Skin epidermis (tissue), 12 donors: Measurements from ENCODE around the gene TTC19.
"Not testable (repeated sequence)": the region's sequence is repeated elsewhere in the genome, so short reads cannot be mapped to it uniquely, and the experiment has no call there.

Experiments used
- H3K27ac ChIP-seq, 21 experiments: fragments of 200-600 bp; sonication (generic) in 11 of 21; one replicate each; pipeline ENCODE4 v1.5.0; 2020; ENCODE audit warnings: mild to moderate bottlenecking in 3 of 21, inconsistent platforms in 2 of 21, moderate library complexity in 2 of 21
- H3K4me3 ChIP-seq, 7 experiments: fragments of 200-600 bp; sonication (generic) in 2 of 7; one replicate each; pipeline ENCODE4 v1.5.0; 2020; ENCODE audit warnings: inconsistent platforms in 2 of 7, mild to moderate bottlenecking in 2 of 7, moderate library complexity in 1 of 7

TTC19 gene

DNA sequence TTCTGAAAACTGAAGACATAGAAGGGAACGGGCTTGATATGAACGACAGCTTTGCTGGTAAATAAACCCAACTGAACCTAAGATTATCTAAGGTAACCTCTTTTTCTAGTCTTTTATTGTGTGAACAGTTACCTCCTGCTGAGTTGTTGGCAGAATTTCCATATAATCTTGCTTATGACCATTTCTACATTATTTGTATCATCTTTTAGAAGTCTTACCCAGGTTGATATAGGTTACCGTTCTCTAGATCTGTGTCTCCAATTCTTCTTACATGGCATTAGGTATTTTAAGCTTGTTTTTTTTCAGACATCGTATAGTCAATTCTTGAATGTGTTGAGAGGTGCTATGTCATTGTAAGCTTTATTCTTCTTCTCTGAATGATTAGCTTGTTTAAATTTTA is 24.3 kb downstream of the TTC19 start:
- no peak overlapping the region for H3K4me3 ChIP-seq
- H3K27ac ChIP-seq = no peak overlapping the region

DNA sequence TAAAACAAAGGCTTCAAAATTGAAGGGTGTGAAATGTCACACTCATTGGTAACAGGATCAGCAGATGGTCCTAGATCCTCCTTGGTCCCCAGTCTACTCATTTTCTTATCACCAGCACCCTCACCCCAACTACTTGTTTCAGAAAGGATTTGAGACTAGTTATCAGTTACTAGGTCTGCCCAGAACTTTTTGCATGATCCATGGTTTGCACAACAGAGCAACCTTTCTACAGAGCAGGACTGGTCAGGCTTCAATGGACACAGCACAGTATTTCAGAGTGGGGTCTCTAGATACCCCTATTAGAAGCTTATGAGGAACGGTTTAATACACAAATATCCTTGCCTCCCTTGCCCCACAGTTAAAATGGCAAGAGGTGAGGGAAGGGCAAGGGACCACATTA is 25.6 kb downstream of the TTC19 start:
- no peak overlapping the region for H3K4me3 ChIP-seq

DNA sequence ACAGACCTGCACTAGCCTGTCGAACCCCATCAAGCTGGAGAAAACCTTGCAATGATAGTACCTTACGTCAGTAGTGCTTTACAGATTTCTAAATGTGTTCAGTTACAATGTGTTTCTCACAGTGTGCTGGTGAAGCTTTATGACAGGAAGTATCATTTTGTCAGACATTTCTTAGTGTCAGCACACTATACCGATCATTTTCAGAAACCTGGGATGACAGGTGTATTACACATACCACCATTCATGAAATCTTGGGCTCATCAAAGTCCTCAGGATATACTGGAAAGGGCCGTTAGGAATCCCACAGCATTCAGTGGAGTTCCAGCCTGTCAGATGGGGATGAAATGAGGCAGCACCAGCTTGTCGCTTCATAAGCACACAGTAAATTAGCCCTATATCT is 27.3 kb downstream of the TTC19 start:
- H3K27ac ChIP-seq = peak overlapping the region in 2 of 21 experiments; percentile 28 to 63
- no peak overlapping the region for H3K4me3 ChIP-seq

More for the DNA sequence above, 25.6 kb downstream of the TTC19 start:
- H3K27ac ChIP-seq = no peak overlapping the region

DNA sequence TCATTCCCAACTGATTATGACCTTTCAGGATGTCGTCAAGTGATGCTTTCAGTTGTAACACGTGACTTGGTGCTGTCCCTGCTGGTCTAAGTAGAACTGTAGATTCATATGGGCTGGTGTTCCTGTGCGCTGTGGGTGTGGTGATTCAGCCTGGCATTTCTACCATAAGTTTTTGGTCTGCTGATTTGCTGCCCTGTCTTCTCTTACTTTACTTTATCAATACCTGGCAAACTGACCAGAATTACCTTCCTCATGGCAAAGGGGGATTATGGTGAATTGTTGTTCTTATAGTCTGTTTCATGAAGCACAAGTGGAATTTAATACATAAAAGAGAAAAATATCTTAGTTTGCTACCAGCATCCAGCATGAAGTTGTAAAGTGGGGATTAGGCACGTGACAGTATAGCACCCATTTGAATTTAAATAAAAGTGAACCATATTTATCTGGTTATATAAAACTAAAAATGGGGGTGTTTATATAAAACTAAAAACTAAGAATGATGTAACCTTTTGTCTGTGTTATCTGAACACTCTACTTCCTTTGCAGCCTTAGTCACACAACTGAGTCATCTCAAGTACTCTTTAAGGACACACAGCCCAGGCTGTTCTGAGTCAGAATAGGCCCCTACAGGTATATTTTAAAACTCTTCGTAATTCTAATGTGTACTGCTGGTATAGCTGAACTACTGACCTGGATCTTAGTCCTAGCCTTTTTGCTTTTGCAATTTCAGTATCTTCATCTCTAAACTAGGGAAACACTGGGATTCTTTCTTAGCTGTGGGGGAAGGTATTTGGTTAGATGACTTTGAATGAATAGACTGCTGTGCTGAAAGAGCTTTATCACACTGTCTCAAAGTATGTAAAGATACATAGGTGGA is 28.3 kb downstream of the TTC19 start:
- peak overlapping the region in 11 of 21 experiments; percentile 8 to 67 (median 28) for H3K27ac ChIP-seq
- no peak overlapping the region for H3K4me3 ChIP-seq

DNA sequence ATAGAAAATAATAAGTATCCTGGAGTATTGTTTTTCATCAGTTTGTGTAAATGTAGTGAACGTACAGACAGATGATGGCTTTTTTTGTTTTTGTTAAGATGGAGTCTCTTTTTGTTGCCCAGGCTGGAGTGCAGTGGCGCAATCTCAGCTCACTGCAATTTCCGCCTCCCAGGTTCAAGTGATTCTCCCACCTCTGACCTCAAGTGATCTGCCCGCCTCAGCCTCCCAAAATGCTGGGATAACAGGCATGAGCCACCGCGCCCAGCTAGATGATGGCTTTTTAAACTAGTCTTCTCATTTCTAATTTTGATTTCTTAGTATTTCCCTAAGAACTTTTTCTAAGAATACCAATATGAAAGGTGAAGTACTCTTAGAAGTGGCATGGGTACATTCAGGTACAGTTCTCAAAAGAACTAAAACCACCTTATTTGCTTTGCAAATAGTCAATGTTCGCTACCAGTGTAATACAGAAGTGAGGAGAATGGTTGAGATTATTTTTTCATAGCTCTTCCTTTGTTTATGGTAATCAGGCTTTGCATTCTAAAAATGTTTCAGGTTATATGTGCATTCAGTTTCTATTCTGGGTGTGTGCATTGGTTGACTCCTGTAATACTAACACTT is 34.2 kb downstream of the TTC19 start:
- Histone ChIP-seq H3K4me3 (no peak overlapping the region), H3K27ac (no peak overlapping the region)

DNA sequence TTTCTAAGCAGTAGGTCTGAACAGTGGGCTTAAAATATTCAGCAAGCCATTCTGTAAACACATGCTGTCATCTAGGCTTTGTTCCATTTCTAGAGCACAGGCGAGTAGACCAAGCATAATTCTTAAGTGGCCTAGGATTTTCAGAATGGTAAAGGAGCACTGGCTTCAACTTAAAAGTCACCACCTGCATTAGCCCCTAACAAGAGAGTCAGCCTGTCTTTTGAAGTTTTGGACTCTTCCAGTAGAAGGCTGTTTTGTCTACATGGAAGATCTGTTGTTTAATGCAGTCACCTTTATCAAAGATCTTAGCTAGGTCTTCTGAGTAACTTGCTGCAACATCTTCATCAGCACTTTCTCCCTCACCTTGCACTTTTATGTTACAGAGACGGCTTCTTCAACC is 36.6 kb downstream of the TTC19 start:
- Histone ChIP-seq H3K4me3 (no peak overlapping the region), H3K27ac (no peak overlapping the region)

DNA sequence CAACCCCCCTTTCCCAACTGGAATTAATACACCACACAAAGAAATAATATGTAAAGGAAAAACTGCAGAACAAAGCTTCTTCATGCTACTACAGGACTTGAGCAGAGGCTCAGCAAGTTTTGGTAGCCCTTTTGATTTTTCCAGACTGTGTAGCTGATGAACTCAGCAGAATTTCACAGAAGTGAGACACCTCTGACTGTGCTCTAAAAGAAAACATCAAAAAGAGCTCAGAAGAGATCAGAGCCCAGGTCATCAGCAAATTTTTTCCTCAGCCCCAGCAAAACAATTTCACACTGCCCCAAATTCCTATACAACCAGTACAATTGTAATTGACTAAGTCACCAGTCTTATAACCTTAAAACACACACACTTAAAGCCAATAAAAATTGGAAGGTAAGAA is 38.0 kb downstream of the TTC19 start:
- Histone ChIP-seq H3K4me3 (no peak overlapping the region), H3K27ac (peak overlapping the region in 1 of 21 experiments; percentile 21)

DNA sequence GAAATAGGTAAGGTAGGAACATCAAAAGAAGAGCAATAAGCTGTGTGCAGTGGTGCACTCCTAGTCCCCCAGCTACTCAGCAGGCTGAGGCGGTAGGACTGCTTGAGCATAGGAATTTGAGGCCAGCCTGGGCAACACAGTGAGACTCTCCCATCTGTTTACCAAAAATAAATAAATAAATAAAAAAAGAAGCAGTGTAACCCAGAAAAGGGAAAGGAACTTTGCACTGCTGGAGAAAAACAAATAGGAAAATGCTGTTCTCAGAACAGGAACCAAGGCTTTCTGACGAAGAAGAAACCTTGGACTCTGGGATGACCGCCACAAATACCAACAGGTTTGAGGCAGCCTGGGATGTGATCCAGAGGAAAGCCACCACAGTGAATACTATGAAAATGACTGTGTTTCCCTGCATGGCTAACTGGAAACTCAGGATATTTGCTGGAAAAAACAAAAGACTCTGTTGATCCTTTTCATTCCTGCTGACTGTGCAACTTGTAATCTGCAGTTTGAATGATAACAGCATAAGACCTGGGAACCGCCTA is 41.2 kb downstream of the TTC19 start:
- H3K27ac ChIP-seq = no peak overlapping the region

DNA sequence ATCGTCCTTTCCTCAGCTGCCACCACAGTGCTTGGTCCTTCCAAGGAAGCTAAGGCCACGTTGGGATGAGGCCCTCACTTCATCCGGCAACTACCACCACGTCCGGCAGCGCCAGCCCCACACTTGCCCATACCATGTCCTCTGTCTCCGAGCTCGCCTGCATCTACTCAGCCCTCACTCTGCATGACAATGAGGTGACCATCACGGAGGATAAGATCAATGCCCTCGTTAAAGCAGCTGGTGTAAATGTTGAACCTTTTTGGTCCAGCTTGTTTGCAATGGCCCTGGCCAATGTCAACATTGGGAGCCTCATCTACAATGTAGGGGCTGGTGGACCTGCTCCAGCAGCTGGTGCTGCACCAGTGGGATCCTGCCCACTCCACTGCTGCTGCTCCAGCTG is 44.9 kb downstream of the TTC19 start:
- no peak overlapping the region for H3K4me3 ChIP-seq

More for the DNA sequence above, 41.2 kb downstream of the TTC19 start:
- H3K4me3 ChIP-seq = no peak overlapping the region

DNA sequence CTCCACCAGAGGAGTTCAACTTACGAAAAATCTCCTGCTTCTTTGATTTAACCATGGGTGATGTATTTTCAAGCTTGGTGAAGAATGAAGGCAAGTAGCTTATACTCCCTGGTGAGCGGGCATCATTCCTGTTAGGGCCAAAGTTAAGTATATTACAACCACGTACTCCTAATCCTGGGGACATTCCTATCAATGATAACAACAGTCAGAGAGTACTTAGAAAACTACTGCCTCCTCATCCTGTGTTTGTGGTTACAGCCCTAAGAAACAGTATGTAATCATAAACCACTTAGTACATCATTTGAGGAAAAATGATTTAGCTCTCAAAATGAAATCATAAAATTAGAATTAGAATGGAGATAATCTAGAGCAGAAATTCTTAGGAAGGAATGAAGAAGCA is 47.3 kb downstream of the TTC19 start:
- H3K4me3 ChIP-seq = no peak overlapping the region

More for the DNA sequence above, 44.9 kb downstream of the TTC19 start:
- no peak overlapping the region for H3K27ac ChIP-seq

DNA sequence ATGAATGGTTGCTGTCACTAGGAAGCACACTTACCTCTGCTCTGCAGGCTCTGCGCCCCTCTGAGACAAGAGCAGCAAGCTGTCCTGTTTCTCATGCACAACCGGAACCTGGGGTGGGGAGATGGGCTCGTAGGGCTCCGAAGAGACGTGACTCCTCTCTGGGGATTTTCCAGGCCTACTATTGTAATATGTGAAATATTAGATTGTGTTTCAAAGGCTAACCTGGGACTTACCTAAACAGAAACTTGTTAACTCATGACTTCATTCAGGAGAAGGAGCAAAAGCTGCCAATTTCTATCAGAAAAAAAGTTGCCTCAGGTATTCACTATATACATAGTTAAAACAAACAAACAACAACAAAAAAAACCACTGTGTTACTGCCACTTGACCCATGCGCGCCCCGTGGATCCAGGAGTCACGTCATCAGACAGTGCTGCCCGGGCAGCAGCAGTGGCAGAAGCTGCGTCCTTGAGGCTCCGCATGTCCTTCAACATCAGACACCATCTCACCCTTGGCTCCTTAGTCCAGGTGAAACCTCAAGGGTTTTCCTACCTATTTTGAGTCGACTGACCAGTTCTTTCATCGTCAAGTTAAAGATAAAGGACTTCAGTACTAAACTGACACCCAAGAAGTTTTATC is 49.3 kb downstream of the TTC19 start:
- Histone ChIP-seq H3K4me3 (no peak overlapping the region), H3K27ac (no peak overlapping the region)

More for the DNA sequence above, 47.3 kb downstream of the TTC19 start:
- no peak overlapping the region for H3K27ac ChIP-seq

DNA sequence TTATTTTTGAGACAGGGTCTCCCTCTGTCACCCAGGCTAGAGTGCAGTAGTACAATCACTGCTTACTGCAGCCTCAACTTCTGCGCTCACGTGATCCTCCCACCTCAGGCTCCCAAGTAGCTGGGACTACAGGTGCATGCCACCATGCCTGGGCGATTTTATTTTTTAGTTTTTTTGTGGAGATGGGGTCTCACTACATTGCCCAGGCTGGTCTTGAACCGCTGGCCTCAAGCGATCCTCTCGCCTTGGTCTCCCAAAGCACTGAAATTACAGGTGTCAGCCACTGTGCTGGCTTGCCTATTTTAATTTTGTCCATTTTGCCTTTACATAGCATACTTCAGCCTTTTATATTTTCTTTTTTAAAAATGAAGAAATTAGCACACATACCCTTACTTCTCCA is 51.2 kb downstream of the TTC19 start:
- Histone ChIP-seq H3K4me3 (no peak overlapping the region), H3K27ac (no peak overlapping the region)

DNA sequence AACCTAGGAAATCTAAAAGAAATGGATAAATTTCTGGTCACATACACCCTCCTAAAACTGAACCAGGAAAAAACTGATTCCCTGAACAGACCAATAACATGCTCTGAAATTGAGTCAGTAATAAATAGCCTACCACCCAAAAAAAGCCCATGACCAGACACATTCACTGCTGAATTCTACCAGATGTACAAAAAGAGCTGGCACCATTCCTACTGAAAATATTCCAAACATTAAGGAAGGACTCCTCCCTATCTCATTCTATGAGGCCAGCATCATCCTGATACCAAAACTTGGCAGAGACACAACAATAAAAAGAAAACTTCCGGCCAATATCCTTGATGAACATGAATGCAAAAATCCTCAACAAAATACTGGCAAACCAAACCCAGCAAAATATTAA is 52.9 kb downstream of the TTC19 start:
- H3K27ac ChIP-seq = no peak overlapping the region
- H3K4me3 ChIP-seq = no peak overlapping the region

DNA sequence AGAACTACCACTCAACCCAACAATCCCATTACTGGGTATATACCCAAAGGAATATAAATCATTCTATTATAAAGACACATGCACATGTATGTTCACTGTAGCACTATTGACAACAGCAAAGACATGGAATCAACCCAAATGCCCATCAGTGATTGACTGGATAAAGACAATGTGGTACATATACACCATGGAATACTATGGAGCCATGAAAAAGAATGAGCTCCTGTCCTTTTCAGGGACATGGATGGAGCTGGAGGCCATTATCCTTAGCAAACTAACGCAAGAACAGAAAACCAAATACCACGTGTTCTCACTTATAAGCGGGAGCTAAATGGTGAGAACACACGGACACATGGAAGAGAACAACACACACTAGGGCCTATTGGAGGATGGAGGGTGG is 55.5 kb downstream of the TTC19 start:
- not testable (repeated sequence) for H3K4me3 ChIP-seq

DNA sequence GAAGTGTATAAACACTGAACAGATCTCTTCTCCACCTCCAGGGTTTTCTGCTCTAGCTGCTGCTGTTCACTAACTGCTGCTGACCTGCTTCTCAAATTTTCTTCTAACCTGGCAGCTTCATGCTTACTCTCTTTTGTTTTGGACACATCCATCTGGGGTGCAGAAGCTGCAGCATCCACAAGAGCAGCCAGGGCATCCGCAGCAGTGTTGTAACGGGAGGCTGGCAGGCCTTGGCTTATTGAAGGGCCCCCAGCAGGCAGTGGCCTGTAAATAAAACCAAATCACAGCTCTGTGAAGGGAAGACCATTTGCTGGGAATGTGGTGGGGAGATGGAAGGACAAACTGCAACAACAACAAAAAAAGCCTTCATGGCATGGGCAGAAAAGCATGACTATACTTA is 62.0 kb downstream of the TTC19 start:
- no peak overlapping the region for H3K27ac ChIP-seq
- H3K4me3 ChIP-seq = no peak overlapping the region

More for the DNA sequence above, 55.5 kb downstream of the TTC19 start:
- not testable (repeated sequence) for H3K27ac ChIP-seq

DNA sequence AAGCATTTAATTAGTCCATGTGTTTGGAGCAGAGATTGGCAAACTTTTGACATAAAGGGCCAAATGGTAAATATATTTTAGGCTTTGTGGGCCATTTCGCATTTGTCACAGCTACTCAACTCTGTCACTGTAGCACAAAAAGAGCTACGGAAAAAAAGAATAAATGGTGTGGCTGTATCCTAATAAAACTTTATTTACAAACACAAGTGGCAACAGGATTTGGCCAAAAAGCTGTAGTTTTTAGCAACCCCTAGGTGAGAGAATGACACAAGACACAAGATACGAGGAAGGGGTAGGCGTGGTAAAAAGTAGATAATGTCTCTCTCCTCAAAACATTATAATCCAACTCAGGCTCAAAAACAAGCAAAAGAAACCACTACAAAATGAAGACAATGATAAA is 66.5 kb downstream of the TTC19 start:
- Histone ChIP-seq H3K4me3 (no peak overlapping the region), H3K27ac (no peak overlapping the region)

DNA sequence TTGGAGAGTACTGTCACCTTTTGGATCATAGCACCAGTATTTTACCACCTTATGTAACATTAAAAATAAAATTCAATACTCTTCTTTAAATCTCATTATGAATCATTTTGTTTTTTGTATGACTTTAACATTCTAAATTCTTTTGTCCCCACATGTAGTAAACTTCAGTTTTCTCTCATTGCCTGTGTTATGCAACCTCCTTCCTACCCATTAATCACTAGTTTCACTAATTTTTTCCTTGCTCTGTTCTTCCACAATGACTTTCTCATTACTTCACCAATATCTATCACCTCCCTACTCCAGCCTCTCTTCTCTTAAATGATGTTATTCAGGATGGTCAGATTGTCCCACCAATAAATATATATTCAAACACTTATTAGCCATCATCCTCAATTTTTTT is 68.7 kb downstream of the TTC19 start:
- H3K27ac ChIP-seq = no peak overlapping the region
- no peak overlapping the region for H3K4me3 ChIP-seq

DNA sequence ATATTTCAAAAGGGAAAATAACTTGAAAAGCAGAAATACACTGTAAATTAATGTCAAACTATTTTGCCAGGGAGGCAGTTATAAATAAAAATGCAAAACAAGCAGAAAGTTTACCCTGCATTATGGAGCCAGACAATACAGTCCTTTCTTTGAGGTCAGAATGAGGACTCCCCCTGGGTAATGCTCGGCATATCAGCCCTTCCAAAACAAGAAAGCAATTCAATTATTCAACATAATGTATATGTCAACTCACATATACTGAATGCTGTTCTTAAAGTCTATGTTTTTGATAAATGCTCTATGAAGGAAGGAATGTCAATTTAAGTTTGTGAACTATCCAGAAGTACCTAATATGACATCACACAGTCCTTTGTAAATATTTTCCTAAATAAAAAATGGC is 72.4 kb downstream of the TTC19 start:
- Histone ChIP-seq H3K27ac (no peak overlapping the region), H3K4me3 (no peak overlapping the region)

DNA sequence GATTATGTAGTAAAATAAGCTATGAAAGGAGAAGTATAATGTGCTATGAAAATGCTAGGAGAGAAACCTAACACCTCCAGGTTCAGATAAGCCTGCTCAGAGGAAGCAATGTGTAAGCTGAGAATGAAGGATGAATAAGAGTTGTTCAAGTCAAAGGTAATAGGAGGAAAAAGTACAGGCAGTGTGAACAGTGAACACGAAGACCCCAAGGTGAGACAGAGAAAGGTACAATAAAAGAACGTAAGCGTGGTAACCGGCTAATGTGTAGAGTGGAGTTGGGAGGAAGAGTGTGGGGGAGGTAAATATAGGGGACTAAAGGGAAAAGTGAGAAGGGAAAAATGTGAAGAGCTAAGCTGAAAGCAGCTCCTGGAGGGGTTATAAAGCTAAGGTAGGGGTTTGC is 74.2 kb downstream of the TTC19 start:
- H3K27ac ChIP-seq = no peak overlapping the region
- no peak overlapping the region for H3K4me3 ChIP-seq

DNA sequence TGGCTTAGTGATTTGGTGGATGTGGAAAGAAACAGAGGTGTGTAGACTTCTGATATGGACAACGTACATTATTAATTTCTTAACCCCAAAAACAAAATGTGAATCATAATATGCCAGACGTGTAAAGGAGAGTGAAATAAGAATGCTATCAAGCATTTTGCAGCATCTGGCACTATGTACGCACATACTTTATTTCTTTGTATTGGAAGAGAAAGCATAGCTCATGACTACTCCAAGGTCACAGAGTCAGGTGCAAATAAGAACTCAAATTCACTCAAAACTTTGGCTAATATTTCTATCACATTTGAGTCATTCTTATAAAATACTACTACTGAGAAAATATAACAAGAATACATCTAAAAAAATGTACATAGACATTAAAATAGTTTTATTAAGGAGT is 74.8 kb downstream of the TTC19 start:
- Histone ChIP-seq H3K4me3 (no peak overlapping the region), H3K27ac (no peak overlapping the region)

DNA sequence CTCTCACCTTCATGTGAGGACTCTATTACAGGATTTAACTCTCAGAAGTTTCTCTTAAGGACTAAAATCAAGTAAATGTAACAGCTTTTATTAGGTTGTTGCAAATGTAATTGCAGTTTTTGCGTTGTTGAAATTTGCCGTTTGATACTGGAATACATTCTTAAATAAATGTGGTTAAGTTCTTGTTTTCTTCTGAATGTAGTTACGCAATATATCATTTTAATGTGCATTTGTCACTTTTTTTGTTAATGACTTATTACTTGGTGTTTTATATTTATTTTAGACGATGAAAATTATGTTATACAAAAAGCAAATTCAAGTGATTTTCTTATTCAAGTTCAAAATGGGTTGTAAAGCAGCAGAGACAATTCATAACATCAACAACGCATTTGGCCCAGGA is 76.3 kb downstream of the TTC19 start:
- Histone ChIP-seq H3K27ac (no peak overlapping the region), H3K4me3 (no peak overlapping the region)
